C4-2B (cell line): ENCODE measurements around the gene PARP12.

ENCODE experiments used
- CTCF ChIP-seq: fragments of 450-650 bp; conservative IDR thresholded peaks from 2 replicates; pipeline ENCODE4 v1.5.1; 2017; ENCODE audit warnings: mild to moderate bottlenecking
- ZFX ChIP-seq: fragments of 450-650 bp; IDR thresholded peaks from 2 replicates; pipeline ENCODE4 v1.6.1; 2017

GRCh38 chr7:139993169-139993568 lies 69.6 kb downstream of the PARP12 start:
- no peak for TF ChIP-seq CTCF
- no peak for TF ChIP-seq ZFX
